Airway epithelial cell (primary cell): Measurements from ENCODE around the gene CSNK2A1. TPM values are rescaled to one million over a fixed set of nuclear protein-coding genes. Genes with fewer than 3 reads are reported as not detected.

ENCODE experiments used
- total RNA-seq: library from RNA; depleted of rRNA; stranded (reverse); fragments of >200 nt; gene quantifications from 2 replicates; pipeline ENCODE4 v1.2.3, GENCODE V29; 2015

CSNK2A1 gene
- 90.5 and 109 TPM in 2 replicates for total RNA-seq

DNA sequence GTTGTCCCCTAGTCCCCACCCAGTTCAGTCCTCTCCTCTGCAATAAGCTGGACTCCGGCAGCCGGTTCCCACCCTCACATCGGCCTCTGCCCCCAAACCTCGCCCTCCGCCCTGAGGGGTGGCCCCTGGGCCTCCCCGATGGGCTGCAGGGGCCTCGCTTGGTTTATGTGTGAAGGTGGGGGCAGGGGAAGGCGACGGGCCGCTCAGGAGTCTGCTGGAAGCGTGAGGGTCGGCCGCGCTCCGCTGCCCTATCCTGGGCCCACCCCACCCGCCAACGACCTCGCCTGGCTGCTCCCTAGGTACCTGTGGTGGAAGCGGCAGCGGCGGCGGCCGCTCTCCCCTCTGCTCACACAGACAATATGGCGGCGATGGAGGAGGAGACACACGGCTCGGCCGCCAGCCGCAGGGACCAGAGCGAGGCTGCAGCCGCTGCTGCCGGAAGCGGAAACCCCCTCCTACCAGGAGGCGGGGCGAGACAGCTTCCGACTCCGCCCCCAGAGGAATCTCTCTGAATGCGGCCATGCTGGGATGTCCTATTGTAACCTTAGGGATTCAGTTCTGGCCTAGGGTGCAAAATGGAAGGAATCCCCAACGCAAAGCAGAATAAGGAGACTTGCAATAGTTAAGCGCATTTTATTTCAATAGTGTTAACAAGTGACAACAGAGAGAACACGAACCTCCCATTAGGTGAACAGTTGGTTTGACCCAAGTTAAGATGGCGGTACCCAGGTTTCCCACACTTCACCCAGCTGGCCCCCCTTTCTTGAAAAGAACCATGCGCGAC, at the start of gene CSNK2A1:
Gene CSNK2A1, minus strand, starts transcription at position 422 of the 784 bp plus-strand sequence. CDS start 35,239 bp downstream, outside the sequence.

GRCh38 chr20:462199-462991, 81.2 kb downstream of the CSNK2A1 start, which contains the start of gene TBC1D20:
Gene TBC1D20, minus strand, starts transcription at chr20:462533. Its CDS starts 128 bp downstream, at chr20:462405.

Other genes with a start within 250 kb of the CSNK2A1 start
- 13.0 and 14.3 TPM in 2 replicates for gene ZCCHC3, start 246.2 kb downstream of the CSNK2A1 start, total RNA-seq
- 7.3 and 10.0 TPM in 2 replicates for gene SOX12, start 218.2 kb downstream of the CSNK2A1 start, total RNA-seq
- 15.1 and 18.6 TPM in 2 replicates for gene NRSN2, start 196.7 kb downstream of the CSNK2A1 start, total RNA-seq
- 72.1 and 91.0 TPM in 2 replicates for gene TRIB3, start 163.0 kb downstream of the CSNK2A1 start, total RNA-seq
- 93.9 and 108 TPM in 2 replicates for gene RBCK1, start 135.5 kb downstream of the CSNK2A1 start, total RNA-seq
- 14.0 and 17.1 TPM in 2 replicates for gene TBC1D20, start 81.3 kb downstream of the CSNK2A1 start, total RNA-seq
- gene TCF15, start 66.5 kb upstream of the CSNK2A1 start, total RNA-seq = not detected in 2 replicates
- gene SRXN1, start 109.4 kb upstream of the CSNK2A1 start, total RNA-seq = 63.5 and 75.2 TPM in 2 replicates
- not detected in 2 replicates for gene SCRT2, start 132.0 kb upstream of the CSNK2A1 start, total RNA-seq
- gene SLC52A3, start 224.7 kb upstream of the CSNK2A1 start, total RNA-seq = 0.42 and 0.71 TPM in 2 replicates